ENCODE measurements around the gene MAPK1IP1L. TPM values are rescaled to one million over a fixed set of nuclear protein-coding genes. Genes with fewer than 3 reads are reported as not detected.
"Not testable (repeated sequence)": the region's sequence is repeated elsewhere in the genome, so short reads cannot be mapped to it uniquely, and the experiment has no call there.

MAPK1IP1L gene
- total RNA-seq, 2 donors from 2014 or later: 51.3 to 137 TPM

GRCh38 chr14:55062517-55063351 lies 11.3 kb downstream of the MAPK1IP1L start:
- intact Hi-C loops (cut with DNase I): no loop called here
- no peak for DNase-seq (ENCODE audit: low spot score)
- no peak overlapping the region for H3K4me3 ChIP-seq
- no peaks in the 10 kb centered on the region for H3K9me3 ChIP-seq
- H3K27me3 ChIP-seq (replicated peaks; ENCODE audit: insufficient read depth): no peaks in the 10 kb centered on the region
- no peak for TF ChIP-seq POLR2A (IDR thresholded peaks at IDR 0.05)
- no peaks in the 10 kb centered on the region for H3K4me1 ChIP-seq (replicated peaks)
- peaks cover 0 to 6% of the 10 kb centered on the region in 2 donors for H3K36me3 ChIP-seq
- no peak overlapping the region for H3K27ac ChIP-seq
- 64% methylated on average over 11 of the region's 11 CpGs for WGBS

- DNase-seq (ENCODE audit: low spot score); H3K4me3 ChIP-seq; H3K9me3 ChIP-seq; intact Hi-C loops (cut with DNase I); H3K4me1 ChIP-seq (replicated peaks); H3K27me3 ChIP-seq (replicated peaks; ENCODE audit: insufficient read depth); H3K36me3 ChIP-seq; H3K27ac ChIP-seq: not testable (repeated sequence)
- 67% methylated on average over 2 of the region's 2 CpGs for WGBS
These were observed 13.4 kb downstream of the MAPK1IP1L start for GRCh38 chr14:55064896-55065295.

GRCh38 chr14:55065411-55065810 lies 14.0 kb downstream of the MAPK1IP1L start:
- peaks cover 0 to 6% of the 10 kb centered on the region in 2 donors for H3K36me3 ChIP-seq
- no peak for DNase-seq (ENCODE audit: low spot score)
- no peaks in the 10 kb centered on the region for H3K9me3 ChIP-seq
- H3K27ac ChIP-seq: no peak overlapping the region
- no peak for TF ChIP-seq POLR2A (IDR thresholded peaks at IDR 0.05)
- TF ChIP-seq POLR2AphosphoS5 (IDR thresholded peaks at IDR 0.05): no peak
- no peak for TF ChIP-seq CTCF (IDR thresholded peaks at IDR 0.05)
- WGBS: 85% methylated on average over 2 of the region's 2 CpGs
- no peak overlapping the region for H3K4me3 ChIP-seq
- H3K27me3 ChIP-seq (replicated peaks; ENCODE audit: insufficient read depth): no peaks in the 10 kb centered on the region
- intact Hi-C loops (cut with DNase I): no loop called here
- H3K4me1 ChIP-seq (replicated peaks): no peaks in the 10 kb centered on the region

DNA sequence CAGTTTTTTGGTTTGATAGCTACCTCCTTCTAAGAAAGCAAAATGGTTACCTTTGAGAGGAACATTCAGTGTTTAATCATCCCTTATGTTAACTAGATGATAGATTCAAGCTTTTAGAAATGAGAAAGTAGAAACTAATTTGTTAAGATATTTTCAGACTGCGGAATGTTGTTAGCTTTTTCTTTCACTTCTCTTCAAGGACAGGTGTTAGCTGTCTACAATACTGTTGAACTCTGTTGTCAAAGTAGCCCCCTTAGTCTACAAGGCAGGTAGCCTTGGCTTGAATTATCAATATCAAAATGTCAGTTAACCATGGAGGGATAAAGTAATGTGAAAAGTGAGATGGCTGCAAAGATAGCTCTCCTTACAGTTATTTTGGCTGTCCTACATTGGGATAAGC lies 14.8 kb downstream of the MAPK1IP1L start:
- TF ChIP-seq POLR2A (IDR thresholded peaks at IDR 0.05) (no peak), CTCF (IDR thresholded peaks at IDR 0.05) (no peak), POLR2AphosphoS5 (IDR thresholded peaks at IDR 0.05) (no peak)
- peaks cover 0 to 6% of the 10 kb centered on the region in 2 donors for H3K36me3 ChIP-seq
- H3K9me3 ChIP-seq: no peaks in the 10 kb centered on the region
- intact Hi-C loops (cut with DNase I): no loop called here
- H3K4me3 ChIP-seq: no peak overlapping the region
- DNase-seq (ENCODE audit: low spot score): no peak
- 98% methylated on average over 1 of the region's 1 CpG for WGBS
- no peak overlapping the region for H3K27ac ChIP-seq
- no peaks in the 10 kb centered on the region for H3K4me1 ChIP-seq (replicated peaks)
- H3K27me3 ChIP-seq (replicated peaks; ENCODE audit: insufficient read depth): no peaks in the 10 kb centered on the region

- DNase-seq (ENCODE audit: low spot score): no peak
- Histone ChIP-seq H3K27ac (no peak overlapping the region), H3K4me1 (replicated peaks) (no peaks in the 10 kb centered on the region), H3K27me3 (replicated peaks; ENCODE audit: insufficient read depth) (no peaks in the 10 kb centered on the region), H3K4me3 (no peak overlapping the region), H3K36me3 (no peaks in the 10 kb centered on the region), H3K9me3 (no peaks in the 10 kb centered on the region)
- WGBS: 75% methylated on average over 4 of the region's 4 CpGs
- TF ChIP-seq CTCF (IDR thresholded peaks at IDR 0.05): no peak
- no peak for TF ChIP-seq POLR2AphosphoS5 (IDR thresholded peaks at IDR 0.05)
- no peak for TF ChIP-seq POLR2A (IDR thresholded peaks at IDR 0.05)
- intact Hi-C loops (cut with DNase I): no loop called here
These were observed 19.5 kb downstream of the MAPK1IP1L start for GRCh38 chr14:55070981-55071411.

All from prostate gland (tissue), 2 donors.